Endothelial cell of umbilical vein (primary cell): ENCODE data around the gene GNAL.

Experiments used
- CTCF ChIP-seq, 2 donors: IDR thresholded peaks; 1 replicate in 1 of 2; 2 replicates in 1 of 2; pipeline ENCODE4 v1.5.1; 2011; ENCODE audit warnings: low read length in 2 of 2, mild to moderate bottlenecking in 2 of 2, moderate library complexity in 2 of 2, control low read depth in 1 of 2, inconsistent platforms in 1 of 2, low read depth in 1 of 2; ENCODE audit not compliant: insufficient read depth in 1 of 2; ENCODE audit errors: extremely low read depth in 1 of 2
- FOS ChIP-seq: IDR thresholded peaks from 2 replicates; pipeline ENCODE4 v1.6.1; 2011; ENCODE audit warnings: mild to moderate bottlenecking, low read length, moderate library complexity, borderline replicate concordance; ENCODE audit not compliant: insufficient read depth
- JUN ChIP-seq: IDR thresholded peaks from 2 replicates; pipeline ENCODE4 v1.6.1; 2011; ENCODE audit warnings: borderline replicate concordance, low read depth; ENCODE audit not compliant: insufficient read length, insufficient read depth
- MAX ChIP-seq: IDR thresholded peaks from 2 replicates; pipeline ENCODE4 v1.6.1; 2011; ENCODE audit not compliant: insufficient read depth, insufficient read length
- POLR2A ChIP-seq: IDR thresholded peaks from 2 replicates; pipeline ENCODE4 v1.6.1; 2012; ENCODE audit warnings: low read depth, mild to moderate bottlenecking, control low read depth, low read length
- POLR2AphosphoS5 ChIP-seq: IDR thresholded peaks from 2 replicates; pipeline ENCODE4 v1.6.1; 2012; ENCODE audit warnings: low read depth, mild to moderate bottlenecking, control low read depth, low read length, moderate library complexity; ENCODE audit not compliant: insufficient read depth

- TF ChIP-seq CTCF (IDR thresholded peaks at IDR 0.05; ENCODE audit: extremely low read depth in 1 of 2, insufficient read depth in 1 of 2, low read depth in 1 of 2, low read length in 2 of 2) (no peak), POLR2AphosphoS5 (no peak), JUN (no peak), POLR2A (no peak), MAX (no peak), FOS (no peak)
These were observed 175.4 kb downstream of the GNAL start for GRCh38 chr18:11864471-11864870.
